IMR-90 (cell line): ENCODE results near the gene ACSM3. TPM values are rescaled to one million over a fixed set of nuclear protein-coding genes. Genes with fewer than 3 reads are reported as not detected.

Source experiments
- ATAC-seq: fragments of 200-7000 bp; cut with Tn5 transposase; 2 replicates; pipeline ENCODE4 v1.9.1; 2020; ENCODE audit warnings: low read depth, mild to moderate bottlenecking, moderate library complexity
- BruUV-seq: library from RNA; stranded (reverse); fragments of 400-500 nt; replicated peaks from 2 replicates; lab custom pipeline; 2021; lab: Mats Ljungman, UMichigan
- CTCF ChIA-PET: fragments of 300-600 bp; formaldehyde crosslinking; extraction: SDS; loops from one replicate; lab custom pipeline; 2021; ENCODE audit warnings: antibody characterized with exemption; lab: Yijun Ruan, JAX
- POLR2A ChIA-PET: fragments of 300-600 bp; sonication (Branson Sonifier 250); formaldehyde crosslinking; loops from one replicate; lab custom pipeline; 2022; ENCODE audit warnings: antibody characterized with exemption; ENCODE audit not compliant: unreplicated experiment; lab: Charles Lee
- DNase-seq: peaks from one replicate; pipeline ENCODE4 v3.0.0; 2013
- H2AFZ ChIP-seq: replicated peaks from 2 replicates; pipeline ENCODE3; 2013; ENCODE audit warnings: low read length, mild to moderate bottlenecking; ENCODE audit not compliant: poor library complexity
- H2AK5ac ChIP-seq: 2 replicates; pipeline ENCODE4 v1.6.1; 2013; ENCODE audit warnings: low read depth, low read length, inconsistent platforms
- H2AK9ac ChIP-seq: replicated peaks from 2 replicates; pipeline ENCODE3; 2013; ENCODE audit warnings: mild to moderate bottlenecking, low read depth, low read length, moderate library complexity; ENCODE audit not compliant: poor library complexity
- H2BK120ac ChIP-seq: 2 replicates; pipeline ENCODE4 v1.6.1; 2013; ENCODE audit warnings: low read depth, low read length, inconsistent platforms
- H2BK15ac ChIP-seq: 3 replicates; pipeline ENCODE4 v1.6.1; 2013; ENCODE audit warnings: low read depth, low read length, inconsistent platforms
- H2BK20ac ChIP-seq: 2 replicates; pipeline ENCODE4 v1.6.1; 2013; ENCODE audit warnings: low read depth, mild to moderate bottlenecking, inconsistent platforms, low read length, moderate library complexity
- H2BK5ac ChIP-seq: 2 replicates; pipeline ENCODE4 v1.6.1; 2013; ENCODE audit warnings: mild to moderate bottlenecking, low read depth, low read length, inconsistent platforms; ENCODE audit not compliant: poor library complexity, severe bottlenecking
- H3K14ac ChIP-seq: replicated peaks from 2 replicates; pipeline ENCODE4 v1.6.1; 2013; ENCODE audit warnings: low read depth, low read length, inconsistent platforms
- H3K18ac ChIP-seq: 2 replicates; pipeline ENCODE4 v1.6.1; 2013; ENCODE audit warnings: low read depth, low read length, control low read depth
- H3K23ac ChIP-seq: 2 replicates; pipeline ENCODE4 v1.6.1; 2013; ENCODE audit warnings: low read depth, low read length, inconsistent platforms
- H3K27ac ChIP-seq: 2 replicates; pipeline ENCODE4 v1.5.1; 2013; ENCODE audit warnings: mild to moderate bottlenecking, control low read depth, low read length; ENCODE audit not compliant: insufficient read depth
- H3K27me3 ChIP-seq: 2 replicates; pipeline ENCODE4 v1.6.1; 2013; ENCODE audit warnings: low read length; ENCODE audit not compliant: control insufficient read depth, insufficient read depth
- H3K36me3 ChIP-seq: 2 replicates; pipeline ENCODE4 v1.6.1; 2013; ENCODE audit warnings: low read length, mixed read lengths; ENCODE audit not compliant: control insufficient read depth, insufficient read depth
- H3K4ac ChIP-seq: 2 replicates; pipeline ENCODE4 v1.6.1; 2013; ENCODE audit warnings: low read depth, low read length, inconsistent platforms
- H3K4me1 ChIP-seq: 2 replicates; pipeline ENCODE4 v1.6.1; 2013; ENCODE audit warnings: low read length, mixed read lengths; ENCODE audit not compliant: control insufficient read depth, insufficient read depth
- H3K4me2 ChIP-seq: 2 replicates; pipeline ENCODE4 v1.6.1; 2013; ENCODE audit warnings: low read depth, mild to moderate bottlenecking, control low read depth, low read length, moderate library complexity
- H3K4me3 ChIP-seq: 2 replicates; pipeline ENCODE4 v1.5.1; 2013; ENCODE audit warnings: low read depth, mild to moderate bottlenecking, control low read depth, low read length, moderate library complexity; ENCODE audit not compliant: insufficient read depth
- H3K56ac ChIP-seq: 2 replicates; pipeline ENCODE4 v1.6.1; 2013; ENCODE audit warnings: low read length, inconsistent platforms; ENCODE audit not compliant: insufficient read depth; ENCODE audit errors: extremely low read depth
- H3K79me1 ChIP-seq, 2 experiments: 2 replicates each; pipeline ENCODE4 v1.6.1; 2013; ENCODE audit warnings: low read length in 2 of 2, inconsistent platforms in 1 of 2, low read depth in 1 of 2
- H3K9ac ChIP-seq: 2 replicates; pipeline ENCODE4 v1.6.1; 2013; ENCODE audit warnings: low read depth, low read length, control low read depth
- H3K9me1 ChIP-seq: 2 replicates; pipeline ENCODE4 v1.6.1; 2013; ENCODE audit warnings: low read length, inconsistent platforms; ENCODE audit not compliant: insufficient read depth
- H3K9me3 ChIP-seq: 2 replicates; pipeline ENCODE4 v1.6.1; 2013; ENCODE audit warnings: low read length; ENCODE audit not compliant: control insufficient read depth, insufficient read depth
- H4K20me1 ChIP-seq: 2 replicates; pipeline ENCODE4 v1.6.1; 2013; ENCODE audit warnings: low read length, inconsistent platforms; ENCODE audit not compliant: insufficient read depth
- H4K5ac ChIP-seq: 2 replicates; pipeline ENCODE4 v1.6.1; 2013; ENCODE audit warnings: mild to moderate bottlenecking, low read depth, low read length, control low read depth
- H4K8ac ChIP-seq, 2 experiments: 2 replicates each; pipeline ENCODE4 v1.6.1; 2013; ENCODE audit warnings: low read depth in 2 of 2, low read length in 2 of 2, control low read depth in 1 of 2, inconsistent platforms in 1 of 2
- H4K91ac ChIP-seq: 2 replicates; pipeline ENCODE4 v1.6.1; 2013; ENCODE audit warnings: low read depth, low read length, inconsistent platforms; ENCODE audit not compliant: insufficient read depth
- BHLHE40 ChIP-seq: fragments of 150-350 bp; IDR thresholded peaks from 2 replicates; pipeline ENCODE4 v1.6.1; 2016; ENCODE audit warnings: mild to moderate bottlenecking, low read depth, low read length
- CEBPB ChIP-seq: IDR thresholded peaks from 2 replicates; pipeline ENCODE4 v1.6.1; 2012; ENCODE audit warnings: low read depth, low read length, improper control_type of control experiment
- CHD1 ChIP-seq: IDR thresholded peaks from 2 replicates; pipeline ENCODE4 v1.6.1; 2012; ENCODE audit warnings: low read depth, low read length, improper control_type of control experiment
- CTCF ChIP-seq: conservative IDR thresholded peaks from 2 replicates; pipeline ENCODE4 v1.5.1; 2012; ENCODE audit warnings: mild to moderate bottlenecking, low read depth, low read length, improper control_type of control experiment
- ELK1 ChIP-seq: fragments of 150-350 bp; IDR thresholded peaks from 2 replicates; pipeline ENCODE4 v1.6.1; 2016; ENCODE audit warnings: low read depth, mild to moderate bottlenecking, low read length, moderate library complexity, borderline replicate concordance
- FOS ChIP-seq: fragments of 150-350 bp; IDR thresholded peaks from 2 replicates; pipeline ENCODE4 v1.6.1; 2016; ENCODE audit warnings: low read depth, low read length
- MAFK ChIP-seq: IDR thresholded peaks from 2 replicates; pipeline ENCODE4 v1.6.1; 2012; ENCODE audit warnings: low read depth, low read length, improper control_type of control experiment
- MAZ ChIP-seq: IDR thresholded peaks from 2 replicates; pipeline ENCODE4 v1.6.1; 2012; ENCODE audit warnings: low read depth, mild to moderate bottlenecking, low read length, improper control_type of control experiment, moderate library complexity, borderline replicate concordance
- MXI1 ChIP-seq: IDR thresholded peaks from 2 replicates; pipeline ENCODE4 v1.6.1; 2012; ENCODE audit warnings: low read depth, mild to moderate bottlenecking, low read length, moderate library complexity, borderline replicate concordance
- NFE2L2 ChIP-seq: fragments of 150-350 bp; IDR thresholded peaks from 2 replicates; pipeline ENCODE4 v1.6.1; 2016; ENCODE audit warnings: low read depth, mild to moderate bottlenecking, low read length
- POLR2A ChIP-seq: IDR thresholded peaks from 2 replicates; pipeline ENCODE4 v1.6.1; 2012; ENCODE audit warnings: mild to moderate bottlenecking, low read depth, low read length
- RAD21 ChIP-seq: IDR thresholded peaks from 2 replicates; pipeline ENCODE4 v1.6.1; 2012; ENCODE audit warnings: low read length, improper control_type of control experiment
- RCOR1 ChIP-seq: IDR thresholded peaks from 2 replicates; pipeline ENCODE4 v1.6.1; 2012; ENCODE audit warnings: mild to moderate bottlenecking, low read length, improper control_type of control experiment; ENCODE audit not compliant: insufficient replicate concordance
- RFX5 ChIP-seq: IDR thresholded peaks from 2 replicates; pipeline ENCODE4 v1.8.0; 2012; ENCODE audit warnings: low read depth, mild to moderate bottlenecking, low read length, moderate library complexity
- SMC3 ChIP-seq: fragments of 150-350 bp; IDR thresholded peaks from 2 replicates; pipeline ENCODE4 v1.6.1; 2016; ENCODE audit warnings: low read depth, mild to moderate bottlenecking, antibody characterized with exemption, low read length, moderate library complexity
- WGBS, 2 experiments: methylation state at CpG; one replicate each; pipeline versions ENCODE4 v1.1.5 to v1.1.7; 2013; ENCODE audit warnings: missing lambda C conversion rate in 2 of 2; ENCODE audit not compliant: insufficient read length in 1 of 2; ENCODE audit errors: extremely low coverage in 2 of 2; 5-methylcytosine and 5-hydroxymethylcytosine counted together
- dilution Hi-C: fragments of 300-500 bp; cut with HindIII; formaldehyde crosslinking; loops from one replicate; pipeline ENCODE4 v1.14.3; 2018; ENCODE audit warnings: low sequenced_read_pairs; ENCODE audit not compliant: unreplicated experiment
- in situ Hi-C: fragments of 300-500 bp; cut with MboI; formaldehyde crosslinking; loops from 3 replicates; pipeline ENCODE4 v1.14.3; 2019; ENCODE audit warnings: low sequenced_read_pairs, inconsistent platforms, mixed read lengths
- intact Hi-C: fragments of 100-400 bp; cut with micrococcal nuclease; formaldehyde crosslinking; loops from 2 replicates; pipeline ENCODE4 v1.10.0; 2022
- polyA plus RNA-seq, 3 experiments: library from polyadenylated mRNA; depleted of rRNA; stranded (reverse); fragments of >200 nt; gene quantifications; 2 replicates each; pipeline ENCODE4 v1.2.3, GENCODE V29; 2012; ENCODE audit warnings: low replicate concordance in 1 of 3
- total RNA-seq: library from RNA; depleted of rRNA; stranded (reverse); fragments of >200 nt; gene quantifications from 2 replicates; pipeline ENCODE4 v1.2.3, GENCODE V29; 2012
- TF ChIP-seq, protein P1 (sequence below): fragments of 150-350 bp; IDR thresholded peaks from 2 replicates; pipeline ENCODE4 v1.6.1; 2017; ENCODE audit warnings: mild to moderate bottlenecking, antibody characterized with exemption, low read length, low read depth

The ACSM3 gene
- total and polyA plus RNA-seq, 2 of the 4 experiments (the other 2 are of a cell fraction): 0.50 to 0.54 TPM

- Histone ChIP-seq H3K36me3 (peaks cover 4% of the 10 kb centered on the region; the same call in 1 of the 2 replicates), H4K5ac (no peak overlapping the region), H3K9ac (no peak overlapping the region), H3K18ac (no peak overlapping the region), H2AK9ac (no peak overlapping the region), H3K9me1 (no peaks in the 10 kb centered on the region), H2AK5ac (no peak overlapping the region), H2BK20ac (no peak overlapping the region), H2AFZ (no peak overlapping the region), H3K9me3 (no peaks in the 10 kb centered on the region), H4K91ac (no peak overlapping the region), H4K20me1 (no peaks in the 10 kb centered on the region), H3K4me3 (no peak overlapping the region), H3K27ac (no peak overlapping the region), H3K56ac (no peak overlapping the region), H3K4ac (no peak overlapping the region), H3K27me3 (no peaks in the 10 kb centered on the region), H3K23ac (no peak overlapping the region), H2BK15ac (no peak overlapping the region), H4K8ac (no peak overlapping the region), H3K14ac (no peak overlapping the region), H2BK120ac (no peak overlapping the region), H3K4me1 (no peaks in the 10 kb centered on the region), H2BK5ac (no peak overlapping the region), H3K79me1 (no peaks in the 10 kb centered on the region), H3K4me2 (no peak overlapping the region)
- WGBS, 2 experiments: no CpG with 5 or more reads among the region's 1 CpG
- CTCF ChIA-PET: no interaction called here
- POLR2A ChIA-PET: no interaction called here
- ATAC-seq: no peak
- no peak for TF ChIP-seq RAD21
- TF ChIP-seq CHD1: no peak
- no peak for TF ChIP-seq BHLHE40
- TF ChIP-seq ELK1: no peak
- no peak for TF ChIP-seq FOS
- no peak for TF ChIP-seq MXI1
- TF ChIP-seq CTCF: no peak
- TF ChIP-seq CEBPB: no peak
- no peak for TF ChIP-seq POLR2A
- TF ChIP-seq, protein P1, sequence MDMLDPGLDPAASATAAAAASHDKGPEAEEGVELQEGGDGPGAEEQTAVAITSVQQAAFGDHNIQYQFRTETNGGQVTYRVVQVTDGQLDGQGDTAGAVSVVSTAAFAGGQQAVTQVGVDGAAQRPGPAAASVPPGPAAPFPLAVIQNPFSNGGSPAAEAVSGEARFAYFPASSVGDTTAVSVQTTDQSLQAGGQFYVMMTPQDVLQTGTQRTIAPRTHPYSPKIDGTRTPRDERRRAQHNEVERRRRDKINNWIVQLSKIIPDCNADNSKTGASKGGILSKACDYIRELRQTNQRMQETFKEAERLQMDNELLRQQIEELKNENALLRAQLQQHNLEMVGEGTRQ: no peak
- no peak for TF ChIP-seq MAZ
- no peak for TF ChIP-seq MAFK
- TF ChIP-seq RFX5: no peak
- no peak for TF ChIP-seq SMC3
- TF ChIP-seq RCOR1: no peak
- no peak for TF ChIP-seq NFE2L2
- intact Hi-C loops (no loop called here), in situ Hi-C loops (no loop called here), dilution Hi-C loops (no loop called here)
- no peak for DNase-seq
- no TSS peak for BruUV-seq
These were observed 65.7 kb downstream of the ACSM3 start for GRCh38 chr16:20829536-20829935.
